OCI-LY3 (cell line): ENCODE data around the gene TMEM233.

Experiments
- H2AFZ ChIP-seq: fragments of 200-600, 300-600 bp; shearing (Covaris generic); 2 replicates; pipeline ENCODE4 v1.6.0; 2014; ENCODE audit warnings: antibody characterized with exemption, low read depth, low read length
- H3K27ac ChIP-seq: fragments of 200-600, 300-600 bp; sonication (generic); 2 replicates; pipeline ENCODE4 v1.5.1; 2014; ENCODE audit warnings: mild to moderate bottlenecking, low read length, moderate library complexity, mixed read lengths
- H3K27me3 ChIP-seq: fragments of 200-600, 300-600 bp; sonication (generic); 2 replicates; pipeline ENCODE4 v1.6.1; 2014; ENCODE audit warnings: low read depth, low read length, mixed read lengths
- H3K36me3 ChIP-seq: fragments of 200-600, 300-600 bp; sonication (generic); replicated peaks from 2 replicates; pipeline ENCODE3; 2014; ENCODE audit warnings: low read depth, low read length, mixed read lengths
- H3K4me1 ChIP-seq: fragments of 300-600, 200-600 bp; sonication (generic); 2 replicates; pipeline ENCODE4 v1.6.1; 2014; ENCODE audit warnings: low read length, mixed read lengths
- H3K4me2 ChIP-seq: fragments of 200-600, 300-600 bp; sonication (generic); 2 replicates; pipeline ENCODE4 v1.6.1; 2014; ENCODE audit warnings: low read length, mixed read lengths
- H3K4me3 ChIP-seq: fragments of 300-600, 200-600 bp; sonication (generic); 2 replicates; pipeline ENCODE4 v1.5.1; 2014; ENCODE audit warnings: antibody characterized with exemption, mild to moderate bottlenecking, low read length, moderate library complexity
- H3K79me2 ChIP-seq: fragments of 300-600, 200-600 bp; shearing (Covaris generic); 2 replicates; pipeline ENCODE4 v1.6.1; 2014; ENCODE audit warnings: mild to moderate bottlenecking, low read length, mixed read lengths
- H3K9ac ChIP-seq: fragments of 300-600, 200-600 bp; shearing (Covaris generic); 2 replicates; pipeline ENCODE4 v1.6.0; 2014; ENCODE audit warnings: mild to moderate bottlenecking, low read length, moderate library complexity
- H3K9me3 ChIP-seq: fragments of 200-600, 300-600 bp; shearing (Covaris generic); 2 replicates; pipeline ENCODE4 v1.6.1; 2014; ENCODE audit warnings: low read length, mixed read lengths; ENCODE audit not compliant: insufficient read depth
- H4K20me1 ChIP-seq: fragments of 200-600, 300-600 bp; sonication (generic); 2 replicates; pipeline ENCODE4 v1.6.1; 2016; ENCODE audit warnings: low read length, mixed read lengths; ENCODE audit not compliant: insufficient read depth
- EZH2phosphoT487 ChIP-seq: fragments of 200-600 bp; shearing (Covaris generic); IDR thresholded peaks from 2 replicates; pipeline ENCODE4 v1.6.1; 2018; ENCODE audit warnings: antibody characterized with exemption, mixed run types, low read depth
- TF ChIP-seq, protein P1 (sequence below): fragments of 200-600, 300-600 bp; sonication (generic); IDR thresholded peaks from 2 replicates; pipeline ENCODE4 v1.5.1; 2014; ENCODE audit warnings: antibody characterized with exemption, low read length, low read depth

The TMEM233 gene

DNA sequence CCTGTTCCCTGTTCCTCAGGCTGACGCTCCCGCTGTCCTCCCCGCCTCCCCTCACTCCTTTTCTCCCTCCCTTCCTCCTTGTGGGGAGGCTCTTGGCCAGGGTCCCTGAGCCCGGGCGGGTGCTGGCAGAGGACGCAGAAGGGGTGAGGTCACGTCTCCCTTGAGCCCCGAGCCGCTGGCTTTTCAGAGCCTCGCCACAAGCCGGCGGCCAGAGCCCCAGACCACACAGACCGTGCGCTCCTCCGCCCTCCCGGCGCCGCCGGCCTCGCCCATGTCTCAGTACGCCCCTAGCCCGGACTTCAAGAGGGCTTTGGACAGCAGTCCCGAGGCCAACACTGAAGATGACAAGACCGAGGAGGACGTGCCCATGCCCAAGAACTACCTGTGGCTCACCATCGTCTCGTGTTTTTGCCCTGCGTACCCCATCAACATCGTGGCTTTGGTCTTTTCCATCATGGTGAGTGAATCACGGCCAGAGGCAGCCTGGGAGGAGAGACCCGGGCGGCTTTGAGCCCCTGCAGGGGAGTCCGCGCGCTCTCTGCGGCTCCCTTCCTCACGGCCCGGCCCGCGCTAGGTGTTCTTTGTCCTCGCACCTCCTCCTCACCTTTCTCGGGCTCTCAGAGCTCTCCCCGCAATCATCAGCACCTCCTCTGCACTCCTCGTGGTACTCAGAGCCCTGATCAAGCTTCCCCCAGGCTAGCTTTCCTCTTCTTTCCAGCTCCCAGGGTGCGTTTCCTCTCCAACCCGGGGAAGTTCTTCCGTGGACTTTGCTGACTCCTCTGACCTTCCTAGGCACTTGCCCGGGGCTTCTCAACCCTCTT is at the start of gene TMEM233:
Gene TMEM233 (plus strand): TSS at position 197 of the 821 bp plus-strand sequence. CDS start 75 bp downstream, at position 272.
- no peak within 1 kb of the TSS for H3K4me3 ChIP-seq
- H4K20me1 ChIP-seq: no peaks in the 10 kb centered on the region
- no peaks in the 10 kb centered on the region for H3K79me2 ChIP-seq
- H3K4me1 ChIP-seq: no peaks in the 10 kb centered on the region
- no peak within 1 kb of the TSS for H3K4me2 ChIP-seq
- H3K9me3 ChIP-seq: no peaks in the 10 kb centered on the region
- no peaks in the 10 kb centered on the region for H3K36me3 ChIP-seq
- H2AFZ ChIP-seq: no peak within 1 kb of the TSS
- TF ChIP-seq, protein P1, sequence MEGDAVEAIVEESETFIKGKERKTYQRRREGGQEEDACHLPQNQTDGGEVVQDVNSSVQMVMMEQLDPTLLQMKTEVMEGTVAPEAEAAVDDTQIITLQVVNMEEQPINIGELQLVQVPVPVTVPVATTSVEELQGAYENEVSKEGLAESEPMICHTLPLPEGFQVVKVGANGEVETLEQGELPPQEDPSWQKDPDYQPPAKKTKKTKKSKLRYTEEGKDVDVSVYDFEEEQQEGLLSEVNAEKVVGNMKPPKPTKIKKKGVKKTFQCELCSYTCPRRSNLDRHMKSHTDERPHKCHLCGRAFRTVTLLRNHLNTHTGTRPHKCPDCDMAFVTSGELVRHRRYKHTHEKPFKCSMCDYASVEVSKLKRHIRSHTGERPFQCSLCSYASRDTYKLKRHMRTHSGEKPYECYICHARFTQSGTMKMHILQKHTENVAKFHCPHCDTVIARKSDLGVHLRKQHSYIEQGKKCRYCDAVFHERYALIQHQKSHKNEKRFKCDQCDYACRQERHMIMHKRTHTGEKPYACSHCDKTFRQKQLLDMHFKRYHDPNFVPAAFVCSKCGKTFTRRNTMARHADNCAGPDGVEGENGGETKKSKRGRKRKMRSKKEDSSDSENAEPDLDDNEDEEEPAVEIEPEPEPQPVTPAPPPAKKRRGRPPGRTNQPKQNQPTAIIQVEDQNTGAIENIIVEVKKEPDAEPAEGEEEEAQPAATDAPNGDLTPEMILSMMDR: no peak
- no peak for TF ChIP-seq EZH2phosphoT487
- H3K27me3 ChIP-seq: peaks cover 6% of the 10 kb centered on the region; the same call in 1 of the 2 replicates
- H3K9ac ChIP-seq: no peak within 1 kb of the TSS
- no peak within 1 kb of the TSS for H3K27ac ChIP-seq

DNA sequence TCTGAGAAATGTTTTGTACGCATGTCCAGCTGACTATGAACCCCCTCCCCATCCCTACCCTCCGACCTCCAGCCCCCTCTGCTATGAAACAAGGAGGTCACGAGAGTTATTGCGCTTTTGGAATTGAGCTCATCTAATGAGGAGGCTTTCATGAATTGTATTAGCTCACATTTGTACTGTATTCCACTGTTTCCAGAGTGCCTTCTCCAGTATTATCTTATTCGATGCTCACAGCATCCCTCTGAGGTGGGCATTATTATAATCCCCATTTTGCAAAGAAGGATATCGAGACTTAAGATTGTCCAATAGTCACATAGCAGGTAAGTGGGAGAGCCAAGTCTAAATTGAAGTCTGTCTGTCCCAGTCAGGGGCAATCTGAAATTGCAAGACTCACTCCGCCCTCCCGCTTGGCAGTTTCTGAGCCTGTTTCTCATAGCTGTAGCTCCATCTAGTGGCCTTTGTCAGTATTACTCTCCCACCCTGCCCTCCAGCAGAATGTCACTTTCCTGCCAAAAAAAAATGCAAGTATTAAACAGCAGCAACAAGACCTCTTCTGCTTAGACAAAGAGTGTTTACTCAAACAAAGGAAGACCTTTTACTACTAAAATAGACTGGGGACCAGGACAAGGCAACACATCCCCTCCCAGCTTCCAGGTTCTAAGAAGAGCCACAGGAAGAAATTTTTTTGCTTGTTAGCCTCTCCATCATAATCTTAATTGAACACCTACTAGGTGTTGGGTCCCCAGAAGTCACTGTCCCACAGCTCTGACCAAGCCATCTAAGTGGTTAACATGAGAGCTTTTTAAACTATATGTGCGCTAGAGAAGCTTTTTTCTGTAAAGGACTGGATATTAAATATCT is 48.6 kb upstream of the TMEM233 start:
- no peak overlapping the region for H3K27ac ChIP-seq
- H3K36me3 ChIP-seq: no peaks in the 10 kb centered on the region
- H3K4me3 ChIP-seq: no peak overlapping the region
- H4K20me1 ChIP-seq: no peaks in the 10 kb centered on the region
- H3K4me2 ChIP-seq: no peak overlapping the region
- H3K9me3 ChIP-seq: no peaks in the 10 kb centered on the region
- H3K4me1 ChIP-seq: no peaks in the 10 kb centered on the region
- H3K79me2 ChIP-seq: no peaks in the 10 kb centered on the region
- H2AFZ ChIP-seq: no peak overlapping the region
- no peaks in the 10 kb centered on the region; the same call in 1 of the 2 replicates for H3K27me3 ChIP-seq
- H3K9ac ChIP-seq: no peak overlapping the region
- TF ChIP-seq, protein P1: peak; percentile 80
- TF ChIP-seq EZH2phosphoT487: no peak

DNA sequence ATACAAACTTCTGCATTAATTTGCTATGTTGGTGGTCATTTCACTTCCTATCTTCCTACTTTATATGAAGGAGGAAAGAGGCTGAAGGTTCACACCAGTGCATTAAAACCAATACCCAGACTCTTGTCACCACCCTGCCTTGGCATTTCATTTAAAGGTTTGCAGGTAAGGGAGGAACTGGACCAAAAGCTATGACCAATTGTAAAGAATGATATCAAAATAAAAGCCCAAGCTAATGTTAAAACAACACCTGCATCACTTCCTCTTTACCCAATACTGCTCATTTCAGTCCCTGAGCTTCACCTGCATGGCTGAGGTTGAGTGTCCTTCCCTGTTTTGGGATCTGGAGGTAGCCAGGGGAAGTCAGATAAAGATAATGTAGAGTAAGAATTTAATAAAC is 47.2 kb upstream of the TMEM233 start:
- TF ChIP-seq EZH2phosphoT487: no peak
- TF ChIP-seq, protein P1: no peak
- no peaks in the 10 kb centered on the region for H3K4me1 ChIP-seq

DNA sequence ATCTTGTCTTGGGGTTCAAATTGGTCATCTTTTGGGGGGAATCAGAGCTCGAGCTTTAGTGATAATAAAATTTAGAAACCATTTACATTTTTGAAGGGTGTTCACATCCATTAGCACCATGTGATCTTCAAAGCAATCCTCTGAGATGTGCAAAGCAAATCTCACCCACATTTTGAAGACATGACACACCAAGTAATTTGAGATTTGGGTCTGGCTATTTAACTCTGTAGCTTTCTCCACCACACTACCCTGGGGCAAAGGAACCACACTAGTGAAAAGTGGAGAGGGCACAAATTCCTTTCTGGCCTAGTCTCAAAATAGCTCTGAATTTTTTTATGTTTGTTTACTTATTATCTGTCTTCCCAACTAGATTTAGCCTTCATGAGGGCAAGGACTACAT is 46.6 kb upstream of the TMEM233 start:
- no peaks in the 10 kb centered on the region for H3K79me2 ChIP-seq
- no peak overlapping the region for H3K4me3 ChIP-seq
- H3K27me3 ChIP-seq: peaks cover 11% of the 10 kb centered on the region
- no peak overlapping the region for H3K4me2 ChIP-seq
- no peak overlapping the region for H3K27ac ChIP-seq
- TF ChIP-seq EZH2phosphoT487: no peak
- TF ChIP-seq, protein P1: no peak
- no peaks in the 10 kb centered on the region for H3K9me3 ChIP-seq
- H3K4me1 ChIP-seq: no peaks in the 10 kb centered on the region
- no peaks in the 10 kb centered on the region for H4K20me1 ChIP-seq
- H3K36me3 ChIP-seq: no peaks in the 10 kb centered on the region
- H2AFZ ChIP-seq: no peak overlapping the region
- no peak overlapping the region for H3K9ac ChIP-seq

More for the DNA sequence above, 47.2 kb upstream of the TMEM233 start:
- Histone ChIP-seq H3K9me3 (no peaks in the 10 kb centered on the region), H4K20me1 (no peaks in the 10 kb centered on the region), H2AFZ (no peak overlapping the region), H3K27me3 (peaks cover 4% of the 10 kb centered on the region), H3K9ac (no peak overlapping the region), H3K36me3 (no peaks in the 10 kb centered on the region), H3K4me2 (no peak overlapping the region), H3K4me3 (no peak overlapping the region), H3K79me2 (no peaks in the 10 kb centered on the region), H3K27ac (no peak overlapping the region)
